NCI-H460 (cell line): ENCODE data around the gene NPHP1. TPM values are rescaled to one million over a fixed set of nuclear protein-coding genes. Genes with fewer than 3 reads are reported as not detected.
"Not testable (repeated sequence)": the region's sequence is repeated elsewhere in the genome, so short reads cannot be mapped to it uniquely, and the experiment has no call there.

Experiments
- DNase-seq: peaks from one replicate; pipeline ENCODE4 v3.0.0-alpha.2; 2016; ENCODE audit warnings: low read depth; ENCODE audit errors: extremely low read depth
- total RNA-seq: library from RNA; depleted of rRNA; stranded (reverse); fragments of >200 nt; shearing (Covaris generic); gene quantifications from 2 replicates; pipeline ENCODE4 v1.2.3, GENCODE V29; 2014

Gene NPHP1
- total RNA-seq, 1 experiment from 2014 or later, result 11.9 TPM

GRCh38 chr2:110105608-110106467, 99.0 kb downstream of the NPHP1 start:
- peak; percentile 73 for DNase-seq

GRCh38 chr2:110105183-110105582, 99.6 kb downstream of the NPHP1 start:
- DNase-seq, result no peak

- no peak for DNase-seq
These were observed 100.6 kb downstream of the NPHP1 start for GRCh38 chr2:110104025-110104771.

- no peak for DNase-seq
These were observed 101.5 kb downstream of the NPHP1 start for GRCh38 chr2:110103061-110103961.

DNA sequence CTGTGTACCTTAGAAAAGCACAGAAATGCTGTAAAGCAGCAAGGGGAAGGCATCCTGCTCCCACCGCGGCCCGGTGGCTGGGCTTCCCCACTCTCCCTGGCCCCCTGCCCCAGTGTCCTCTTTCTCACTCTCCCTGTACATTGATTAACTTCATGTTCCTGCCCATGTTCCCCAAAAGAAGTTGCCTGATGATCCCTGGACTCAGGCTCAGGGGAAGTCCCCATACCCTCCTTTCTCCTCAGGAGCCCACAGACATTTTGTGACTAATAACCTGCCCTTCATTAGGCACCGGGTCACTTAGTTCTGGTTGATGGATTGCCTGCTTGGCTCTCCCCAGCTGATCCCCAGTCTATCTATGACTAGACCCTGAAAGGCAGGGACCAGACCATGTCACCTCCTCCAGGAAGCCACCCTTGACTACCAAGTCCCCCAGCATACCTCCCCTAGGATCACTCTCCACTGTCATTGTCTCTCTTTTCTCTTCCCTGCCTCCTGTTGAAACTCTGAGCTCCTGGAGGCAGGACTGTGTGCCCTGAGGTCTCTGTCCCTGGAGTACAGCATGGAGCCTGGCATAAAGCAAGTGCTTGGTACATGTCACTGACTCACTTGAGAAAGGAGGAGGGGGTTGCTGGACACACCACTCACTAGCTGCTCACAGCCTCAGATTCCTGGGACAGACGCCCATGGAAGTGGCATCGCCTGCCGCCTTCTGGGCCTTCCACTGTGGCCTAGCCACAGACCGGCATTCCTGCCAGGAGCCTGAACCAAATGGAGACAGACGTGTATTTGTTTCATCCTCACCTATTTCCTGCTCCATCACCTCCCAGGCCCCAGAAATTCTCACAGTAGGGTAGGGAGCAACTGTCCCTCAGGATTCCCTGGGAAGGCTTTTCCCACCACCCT, 102.7 kb downstream of the NPHP1 start:
- DNase-seq, result peak; percentile 16

DNA sequence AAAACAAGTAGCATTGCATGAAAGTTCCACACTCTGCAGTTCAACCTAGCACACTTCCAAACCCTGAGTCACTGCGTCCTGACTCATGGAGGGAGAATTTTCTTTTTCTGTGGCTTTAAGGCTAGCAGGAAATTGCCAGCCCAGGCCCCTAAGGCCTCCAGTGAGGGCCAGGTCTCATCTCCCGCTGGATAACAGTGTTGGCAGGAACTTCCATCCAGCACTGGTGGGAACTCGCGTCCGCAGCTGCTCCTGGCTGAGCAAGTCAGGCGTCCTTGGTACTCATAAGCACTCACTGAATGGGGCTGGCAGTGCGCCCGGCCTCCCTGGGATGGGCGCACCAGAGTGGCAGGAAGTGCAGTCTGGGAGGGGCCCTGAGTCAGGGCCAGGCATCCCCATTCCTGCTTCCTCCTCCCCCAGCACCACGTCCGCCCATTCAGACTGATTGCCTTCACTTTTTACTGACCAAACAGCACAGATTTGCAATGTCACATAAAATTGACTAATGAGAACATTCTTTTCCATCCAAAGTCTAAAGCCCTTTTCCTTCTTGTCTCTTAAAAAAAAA, 103.5 kb downstream of the NPHP1 start:
- peak; percentile 95 for DNase-seq

DNA sequence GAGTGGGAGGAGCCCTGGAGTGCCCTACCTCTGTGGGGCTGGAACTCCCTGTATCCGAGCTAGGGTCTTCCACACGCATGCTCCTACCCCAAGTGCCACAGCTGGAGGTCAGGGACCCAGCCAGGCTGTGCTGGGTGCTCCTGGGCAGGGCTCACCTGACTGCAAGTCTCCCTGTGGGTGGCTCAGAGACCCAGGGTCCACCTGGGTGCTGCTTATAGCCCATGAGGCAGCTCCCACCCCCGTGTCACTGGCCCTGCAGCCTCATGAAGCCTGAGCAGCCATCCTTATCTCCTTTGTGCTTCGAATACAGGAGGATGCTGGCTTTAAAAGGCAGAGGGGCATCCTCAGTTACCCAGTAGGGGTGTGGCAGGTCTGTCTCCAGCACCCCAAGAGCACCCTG, 103.9 kb downstream of the NPHP1 start:
- DNase-seq, result not testable (repeated sequence)

DNA sequence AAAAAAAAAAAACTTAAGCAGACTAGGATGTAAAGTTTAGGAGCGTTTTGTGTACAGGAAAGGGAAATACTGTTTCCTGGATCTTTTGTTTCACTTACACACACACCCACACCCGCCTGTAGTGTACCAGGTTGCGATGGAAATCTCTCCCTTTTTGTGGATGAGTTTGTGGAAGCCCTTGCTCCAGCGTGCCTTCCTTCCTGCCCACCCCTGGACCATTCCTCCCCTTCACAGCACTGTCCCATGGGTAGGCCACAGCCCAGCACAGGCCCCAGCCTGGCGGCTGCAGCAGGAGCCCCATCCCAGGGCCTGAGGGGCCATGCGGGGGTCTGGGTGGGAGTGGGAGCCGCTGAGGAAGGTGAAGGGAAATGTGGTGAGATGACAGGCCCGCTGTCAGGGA, 104.3 kb downstream of the NPHP1 start:
- no peak for DNase-seq

GRCh38 chr2:110099471-110100225, 105.2 kb downstream of the NPHP1 start:
- DNase-seq, result no peak

DNA sequence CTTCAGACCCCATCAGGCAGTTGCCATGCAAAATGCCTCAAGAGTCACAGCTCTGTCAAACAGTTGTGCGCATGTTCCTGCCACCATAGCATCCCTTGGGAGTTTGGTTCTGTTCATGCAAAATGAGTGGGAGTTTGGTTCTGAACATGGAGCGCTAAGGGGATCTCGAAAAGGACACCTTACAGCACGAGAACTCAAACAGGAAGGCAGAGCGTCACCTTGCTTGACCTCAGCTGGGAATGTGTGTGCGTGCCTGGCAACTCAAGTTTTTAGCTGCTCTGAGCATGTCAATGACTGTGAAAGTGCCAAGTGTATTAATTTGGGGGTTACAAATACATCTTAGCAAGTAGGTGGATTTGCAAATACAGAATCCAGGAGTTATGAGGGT, 105.8 kb downstream of the NPHP1 start:
- DNase-seq, result no peak

- no peak for DNase-seq
These were observed 107.2 kb downstream of the NPHP1 start for GRCh38 chr2:110097506-110098220.

DNA sequence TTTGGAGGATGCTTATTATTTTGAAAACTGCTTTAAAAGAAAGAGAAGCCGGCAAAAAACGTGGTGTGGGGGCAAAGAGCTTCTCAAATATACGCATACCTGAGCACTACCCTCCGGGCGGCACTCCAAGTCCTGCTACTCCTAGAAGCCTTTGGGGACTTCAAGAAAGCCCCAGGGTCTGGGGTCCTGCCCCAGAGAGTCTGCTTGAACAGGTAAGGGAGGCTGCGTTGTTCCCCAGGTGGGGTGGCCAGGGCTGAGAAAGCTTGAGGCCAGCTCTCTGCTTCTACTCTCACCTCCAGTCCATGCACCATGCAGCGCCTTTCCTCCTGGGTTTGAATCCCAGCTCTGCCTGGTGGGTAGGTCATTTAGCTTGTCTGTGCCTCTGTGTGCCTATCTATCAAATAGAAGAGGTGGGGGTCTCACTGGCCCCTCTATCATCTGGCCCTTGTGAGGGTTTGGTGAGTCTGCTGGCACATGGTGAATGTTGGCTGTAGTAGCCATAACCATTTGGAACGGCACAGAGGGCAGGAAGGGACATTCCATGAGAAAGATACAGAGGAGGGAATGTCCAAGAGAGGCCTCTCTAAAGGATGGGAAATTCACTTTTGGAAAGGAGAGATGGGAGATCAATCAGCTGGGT, 108.7 kb downstream of the NPHP1 start:
- DNase-seq, result no peak

DNA sequence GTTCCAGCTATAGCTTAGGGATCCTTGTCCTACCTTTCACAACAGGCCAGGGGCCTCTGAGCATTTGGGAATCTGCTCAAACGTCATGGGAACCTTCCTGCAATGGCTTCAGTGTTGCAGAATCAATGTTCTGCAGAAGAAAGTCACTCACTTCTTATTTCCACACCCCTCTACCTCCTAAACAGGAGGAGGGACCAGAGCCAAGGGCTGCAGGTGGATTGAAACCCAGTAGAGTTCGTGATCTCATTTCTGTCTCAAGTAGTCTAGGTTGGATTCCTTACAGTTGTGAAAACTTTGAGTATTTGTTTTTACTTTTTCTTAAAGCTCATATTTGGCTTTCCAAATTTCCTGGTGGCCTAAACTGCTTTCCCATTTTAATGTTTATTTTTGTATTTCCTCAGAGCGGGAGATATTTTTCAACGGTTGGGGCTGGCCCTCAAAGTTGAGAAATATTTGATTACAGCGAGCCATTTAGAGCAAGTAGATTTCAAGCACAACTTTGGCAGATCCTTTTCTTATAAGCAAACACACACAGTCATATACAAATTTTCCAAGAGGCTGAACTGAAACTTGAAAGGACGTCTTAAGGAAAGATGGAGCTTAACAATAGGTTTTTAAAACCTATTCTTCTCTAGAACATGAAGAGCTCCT, 109.8 kb downstream of the NPHP1 start:
- not testable (repeated sequence) for DNase-seq

- DNase-seq, result not testable (repeated sequence)
These were observed 110.9 kb downstream of the NPHP1 start for GRCh38 chr2:110093924-110094323.

- DNase-seq, result not testable (repeated sequence)
These were observed 114.6 kb downstream of the NPHP1 start for GRCh38 chr2:110090164-110090563.

- not testable (repeated sequence) for DNase-seq
These were observed 121.1 kb downstream of the NPHP1 start for GRCh38 chr2:110083757-110084156.

DNA sequence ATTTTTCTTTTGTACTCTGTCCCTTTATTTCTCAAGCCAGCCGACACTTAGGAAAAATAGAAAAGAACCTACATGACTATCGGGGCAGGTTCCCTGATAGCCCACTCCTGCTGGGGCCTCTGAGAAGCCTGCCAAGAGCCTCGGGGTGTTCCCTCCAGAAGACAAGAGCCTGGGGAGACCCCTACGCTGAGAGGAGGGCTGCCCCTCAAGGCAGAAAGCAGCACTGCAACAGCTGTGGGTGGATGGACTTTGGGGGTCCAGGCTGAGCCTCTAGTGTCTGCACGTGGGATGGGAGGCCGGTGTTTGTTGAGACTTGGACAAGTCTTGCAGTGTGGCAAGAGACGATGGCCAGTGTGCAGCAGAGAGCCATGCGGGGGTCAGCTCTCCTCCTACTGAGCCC, 121.7 kb downstream of the NPHP1 start:
- not testable (repeated sequence) for DNase-seq
